AG10803 (cell line): ENCODE data around the gene FNDC3A.

ENCODE experiments used
- DNase-seq: peaks from one replicate; pipeline ENCODE4 v3.0.0; 2010; ENCODE audit warnings: low read depth
- H3K4me3 ChIP-seq: 2 replicates; pipeline ENCODE4 v1.5.1; 2011; ENCODE audit warnings: mild to moderate bottlenecking, low read length, control low read depth
- TF ChIP-seq, protein P1 (sequence below): conservative IDR thresholded peaks from 2 replicates; pipeline ENCODE4 v1.5.1; 2011; ENCODE audit warnings: mild to moderate bottlenecking, low read length, control low read depth, inconsistent platforms

The FNDC3A gene, protein sequence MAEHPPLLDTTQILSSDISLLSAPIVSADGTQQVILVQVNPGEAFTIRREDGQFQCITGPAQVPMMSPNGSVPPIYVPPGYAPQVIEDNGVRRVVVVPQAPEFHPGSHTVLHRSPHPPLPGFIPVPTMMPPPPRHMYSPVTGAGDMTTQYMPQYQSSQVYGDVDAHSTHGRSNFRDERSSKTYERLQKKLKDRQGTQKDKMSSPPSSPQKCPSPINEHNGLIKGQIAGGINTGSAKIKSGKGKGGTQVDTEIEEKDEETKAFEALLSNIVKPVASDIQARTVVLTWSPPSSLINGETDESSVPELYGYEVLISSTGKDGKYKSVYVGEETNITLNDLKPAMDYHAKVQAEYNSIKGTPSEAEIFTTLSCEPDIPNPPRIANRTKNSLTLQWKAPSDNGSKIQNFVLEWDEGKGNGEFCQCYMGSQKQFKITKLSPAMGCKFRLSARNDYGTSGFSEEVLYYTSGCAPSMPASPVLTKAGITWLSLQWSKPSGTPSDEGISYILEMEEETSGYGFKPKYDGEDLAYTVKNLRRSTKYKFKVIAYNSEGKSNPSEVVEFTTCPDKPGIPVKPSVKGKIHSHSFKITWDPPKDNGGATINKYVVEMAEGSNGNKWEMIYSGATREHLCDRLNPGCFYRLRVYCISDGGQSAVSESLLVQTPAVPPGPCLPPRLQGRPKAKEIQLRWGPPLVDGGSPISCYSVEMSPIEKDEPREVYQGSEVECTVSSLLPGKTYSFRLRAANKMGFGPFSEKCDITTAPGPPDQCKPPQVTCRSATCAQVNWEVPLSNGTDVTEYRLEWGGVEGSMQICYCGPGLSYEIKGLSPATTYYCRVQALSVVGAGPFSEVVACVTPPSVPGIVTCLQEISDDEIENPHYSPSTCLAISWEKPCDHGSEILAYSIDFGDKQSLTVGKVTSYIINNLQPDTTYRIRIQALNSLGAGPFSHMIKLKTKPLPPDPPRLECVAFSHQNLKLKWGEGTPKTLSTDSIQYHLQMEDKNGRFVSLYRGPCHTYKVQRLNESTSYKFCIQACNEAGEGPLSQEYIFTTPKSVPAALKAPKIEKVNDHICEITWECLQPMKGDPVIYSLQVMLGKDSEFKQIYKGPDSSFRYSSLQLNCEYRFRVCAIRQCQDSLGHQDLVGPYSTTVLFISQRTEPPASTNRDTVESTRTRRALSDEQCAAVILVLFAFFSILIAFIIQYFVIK

DNA sequence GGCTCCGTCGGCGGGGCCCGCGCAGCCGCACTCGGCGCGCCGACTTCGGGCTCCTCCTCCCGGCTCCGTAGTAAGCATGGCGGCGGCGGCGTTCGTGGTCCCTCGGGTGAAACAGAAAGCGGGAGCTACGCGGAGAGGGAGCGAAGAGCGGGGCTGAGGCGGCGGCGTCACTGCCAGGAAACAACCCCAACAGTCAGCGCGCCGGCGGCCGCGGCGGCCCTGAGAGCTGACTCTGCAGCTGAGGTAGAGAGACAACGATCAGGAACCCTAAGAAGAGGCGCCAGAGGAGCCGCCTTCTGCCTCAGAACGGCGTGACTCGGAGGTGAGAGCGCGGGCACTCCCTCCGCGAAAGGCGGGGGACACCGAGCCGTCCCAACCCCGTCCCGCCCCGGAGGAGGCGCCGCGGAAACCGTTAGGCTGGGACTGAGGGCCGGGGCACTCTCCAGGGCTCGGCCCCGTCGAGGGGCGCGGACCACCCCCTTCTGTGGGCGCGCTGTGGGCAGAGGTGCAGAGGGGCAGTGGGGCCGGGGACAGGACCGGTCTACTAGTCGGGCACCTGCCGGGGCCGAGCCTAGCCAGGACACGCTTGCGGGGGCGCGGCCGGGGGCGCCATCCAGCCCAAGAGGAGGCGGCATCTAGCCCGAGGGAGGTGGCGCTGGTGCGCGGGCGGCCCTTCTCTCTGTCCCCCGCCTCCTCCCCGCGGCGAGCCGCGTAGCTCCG lies at the start of gene FNDC3A:
Gene FNDC3A (plus strand): TSS at position 57 of the 720 bp plus-strand sequence. CDS start 30,279 bp downstream, outside the sequence.
- peak within 1 kb of the TSS; percentile 91 for H3K4me3 ChIP-seq
- peak; percentile 76 for DNase-seq
- TF ChIP-seq, protein P1, sequence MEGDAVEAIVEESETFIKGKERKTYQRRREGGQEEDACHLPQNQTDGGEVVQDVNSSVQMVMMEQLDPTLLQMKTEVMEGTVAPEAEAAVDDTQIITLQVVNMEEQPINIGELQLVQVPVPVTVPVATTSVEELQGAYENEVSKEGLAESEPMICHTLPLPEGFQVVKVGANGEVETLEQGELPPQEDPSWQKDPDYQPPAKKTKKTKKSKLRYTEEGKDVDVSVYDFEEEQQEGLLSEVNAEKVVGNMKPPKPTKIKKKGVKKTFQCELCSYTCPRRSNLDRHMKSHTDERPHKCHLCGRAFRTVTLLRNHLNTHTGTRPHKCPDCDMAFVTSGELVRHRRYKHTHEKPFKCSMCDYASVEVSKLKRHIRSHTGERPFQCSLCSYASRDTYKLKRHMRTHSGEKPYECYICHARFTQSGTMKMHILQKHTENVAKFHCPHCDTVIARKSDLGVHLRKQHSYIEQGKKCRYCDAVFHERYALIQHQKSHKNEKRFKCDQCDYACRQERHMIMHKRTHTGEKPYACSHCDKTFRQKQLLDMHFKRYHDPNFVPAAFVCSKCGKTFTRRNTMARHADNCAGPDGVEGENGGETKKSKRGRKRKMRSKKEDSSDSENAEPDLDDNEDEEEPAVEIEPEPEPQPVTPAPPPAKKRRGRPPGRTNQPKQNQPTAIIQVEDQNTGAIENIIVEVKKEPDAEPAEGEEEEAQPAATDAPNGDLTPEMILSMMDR, result peak; percentile 1; the same call in 1 of the 2 replicates

- no peak for DNase-seq
- no peak overlapping the region for H3K4me3 ChIP-seq
- TF ChIP-seq, protein P1, result no peak
Measured at GRCh38 chr13:48928757-48929430, 46.8 kb upstream of the FNDC3A start.

DNA sequence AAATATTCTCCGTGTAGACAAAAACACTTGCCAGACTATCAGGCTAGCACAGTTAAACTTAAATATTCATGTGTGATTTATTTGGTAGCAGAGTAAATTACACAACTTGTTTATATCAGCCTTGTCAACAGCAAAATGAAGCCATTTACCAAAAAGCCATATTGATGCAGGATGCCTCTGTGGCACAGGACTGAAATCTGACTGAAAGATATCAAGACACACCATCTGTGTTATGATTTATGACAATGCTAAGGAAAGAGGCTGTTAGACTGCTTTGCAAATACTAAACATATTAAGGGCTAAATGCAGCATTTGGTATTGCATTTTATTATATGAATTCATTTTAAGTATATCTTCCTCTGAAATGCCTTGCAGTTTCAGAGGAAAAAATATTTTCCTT lies 44.8 kb upstream of the FNDC3A start:
- TF ChIP-seq, protein P1, result no peak
- DNase-seq, result no peak
- no peak overlapping the region for H3K4me3 ChIP-seq

DNA sequence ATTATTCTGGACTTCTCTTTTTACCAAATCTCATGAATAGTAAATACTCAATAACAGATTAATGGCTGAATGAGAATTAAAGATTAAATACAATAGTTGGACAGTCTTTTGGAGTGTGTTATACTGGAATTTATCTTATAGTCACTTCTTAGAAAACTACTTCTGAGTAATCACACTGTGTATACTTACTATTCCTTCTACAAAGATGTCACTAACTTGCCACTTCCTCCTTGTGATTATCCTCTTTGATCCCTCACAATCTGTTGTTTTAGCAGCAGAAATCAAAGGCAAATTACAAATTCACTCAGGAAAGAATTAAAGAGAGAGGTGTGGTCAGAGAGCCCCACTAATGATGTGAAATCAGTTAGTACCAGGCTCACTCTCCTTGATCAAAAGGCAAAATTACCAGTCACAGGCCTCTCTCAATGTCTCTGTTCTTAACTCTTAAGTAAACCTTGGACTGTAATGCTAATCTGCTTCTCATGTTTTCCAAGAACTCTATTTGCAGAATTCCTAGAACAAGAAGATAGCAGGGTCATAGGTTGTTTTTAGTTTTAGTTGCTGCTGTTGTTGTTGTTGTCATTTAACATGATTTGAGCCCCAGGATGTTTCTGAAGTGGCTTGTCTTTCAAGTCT lies 37.3 kb upstream of the FNDC3A start:
- TF ChIP-seq, protein P1, result no peak
- H3K4me3 ChIP-seq, result no peak overlapping the region
- DNase-seq, result no peak

- no peak for DNase-seq
- TF ChIP-seq, protein P1, result no peak
- H3K4me3 ChIP-seq, result no peak overlapping the region
Measured at GRCh38 chr13:48939728-48940127, 36.0 kb upstream of the FNDC3A start.

DNA sequence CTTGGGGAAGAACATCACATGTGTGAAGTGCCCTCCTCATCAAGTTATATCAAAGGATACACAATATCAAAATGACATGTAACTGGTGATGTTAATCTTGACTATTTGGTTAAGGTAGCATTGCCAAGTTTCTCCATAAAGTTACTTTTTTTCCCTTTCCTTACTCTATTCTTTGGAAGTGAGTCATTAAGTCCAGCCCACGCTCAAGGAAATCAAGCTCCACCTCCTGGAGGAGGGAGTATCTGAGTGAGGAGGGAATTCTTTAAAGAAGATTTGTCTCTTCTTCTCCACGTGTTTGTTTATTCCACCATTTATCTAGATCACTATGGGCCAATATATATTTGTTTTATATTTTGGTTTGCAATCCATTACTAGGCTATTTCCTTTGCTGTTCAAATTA lies 33.6 kb upstream of the FNDC3A start:
- no peak overlapping the region for H3K4me3 ChIP-seq
- peak; percentile 23 for DNase-seq
- TF ChIP-seq, protein P1, result no peak
